HG03139 (cell line): ENCODE measurements around the gene NCCRP1.

ENCODE experiments used
- ATAC-seq: cut with Tn5 transposase; IDR thresholded peaks from one replicate; pipeline ENCODE4 v1.9.1; 2021; ENCODE audit not compliant: unreplicated experiment

Gene NCCRP1

DNA sequence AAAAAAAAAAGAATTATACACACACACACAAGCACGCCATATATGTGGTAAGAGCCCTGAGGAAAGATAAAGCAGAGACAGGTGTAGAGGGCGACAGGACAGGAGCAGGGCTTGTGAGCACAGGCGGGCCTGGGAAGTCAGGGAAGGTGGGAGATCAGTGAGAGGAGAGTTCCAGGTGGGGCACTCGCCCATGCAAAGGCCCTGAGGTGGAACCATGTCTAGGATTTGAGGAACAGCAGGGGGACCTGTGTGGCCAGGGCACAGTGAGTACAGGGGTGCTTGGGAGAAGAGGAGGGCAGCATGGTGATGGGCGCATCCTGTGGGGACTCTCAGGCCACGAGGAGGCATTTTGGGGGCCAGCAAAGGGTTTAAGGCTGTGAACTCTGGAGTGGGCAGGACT, 32.5 kb upstream of the NCCRP1 start:
- ATAC-seq: no peak

DNA sequence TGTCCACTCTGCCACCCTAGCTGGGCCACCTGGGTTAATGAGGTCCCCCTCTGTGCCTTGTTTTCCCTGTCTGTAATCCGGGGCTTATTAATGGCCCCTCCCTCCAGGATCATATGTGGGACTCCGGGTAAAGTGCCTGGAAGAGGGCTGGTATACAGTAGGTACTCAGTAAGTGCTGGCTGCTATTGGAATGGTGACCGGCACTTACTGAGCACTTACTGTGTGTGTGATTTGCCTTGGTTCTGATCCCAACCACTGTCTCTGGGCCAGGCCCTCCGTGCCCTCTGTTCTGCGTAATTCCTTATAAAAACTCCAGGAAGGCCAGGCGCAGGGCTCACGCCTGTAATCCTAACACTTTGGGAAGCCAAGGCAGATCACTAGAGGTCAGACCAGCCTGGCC, 30.9 kb upstream of the NCCRP1 start:
- ATAC-seq: no peak

DNA sequence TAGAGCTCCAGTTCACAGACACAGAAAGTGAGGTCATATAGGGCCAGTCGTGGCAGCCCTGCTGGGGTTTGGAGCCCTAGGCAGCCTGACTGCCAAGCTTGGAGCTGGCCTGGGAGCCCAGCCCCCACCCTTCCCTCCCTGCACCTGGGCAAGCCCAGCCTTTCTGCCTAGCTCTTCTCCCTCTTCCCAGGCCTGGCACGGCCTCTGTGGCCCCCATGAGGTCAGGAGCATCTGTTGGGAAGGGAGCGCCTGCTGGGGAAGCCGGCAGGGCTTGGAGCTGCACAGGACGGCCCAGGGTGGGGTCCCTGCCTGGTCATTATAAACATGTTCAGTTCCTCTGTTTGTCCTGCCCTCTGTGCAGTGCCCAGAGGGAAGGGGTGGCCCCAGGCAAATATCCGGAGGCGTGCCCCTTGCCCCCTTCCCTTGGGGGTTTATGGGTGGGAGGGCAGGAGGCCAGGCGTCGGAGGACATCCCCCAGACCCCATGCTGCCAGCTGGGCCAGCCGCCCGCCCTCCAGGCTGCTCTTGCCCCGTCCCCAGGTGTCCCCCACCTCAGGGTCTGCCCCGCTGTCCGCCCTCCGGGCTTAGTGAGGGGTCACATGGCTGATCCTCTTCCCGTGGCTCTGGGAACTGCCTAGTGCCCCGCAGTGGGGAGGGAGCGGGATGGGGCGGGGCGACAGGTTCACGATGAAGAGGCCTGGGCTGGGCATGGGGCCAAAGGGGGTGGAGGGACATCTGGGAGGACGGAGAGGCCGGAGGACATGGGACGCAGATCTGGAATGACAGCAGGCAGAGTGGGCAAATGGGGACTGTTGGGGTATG, 30.0 kb upstream of the NCCRP1 start:
- ATAC-seq: no peak

- no peak for ATAC-seq
These were observed 29.1 kb upstream of the NCCRP1 start for GRCh38 chr19:39167461-39168257.

GRCh38 chr19:39168258-39169142, 28.3 kb upstream of the NCCRP1 start:
- no peak for ATAC-seq

GRCh38 chr19:39169143-39169810, 27.5 kb upstream of the NCCRP1 start:
- ATAC-seq: no peak

GRCh38 chr19:39170386-39171231, 26.2 kb upstream of the NCCRP1 start:
- ATAC-seq: no peak

GRCh38 chr19:39171479-39172465, 25.0 kb upstream of the NCCRP1 start:
- no peak for ATAC-seq

DNA sequence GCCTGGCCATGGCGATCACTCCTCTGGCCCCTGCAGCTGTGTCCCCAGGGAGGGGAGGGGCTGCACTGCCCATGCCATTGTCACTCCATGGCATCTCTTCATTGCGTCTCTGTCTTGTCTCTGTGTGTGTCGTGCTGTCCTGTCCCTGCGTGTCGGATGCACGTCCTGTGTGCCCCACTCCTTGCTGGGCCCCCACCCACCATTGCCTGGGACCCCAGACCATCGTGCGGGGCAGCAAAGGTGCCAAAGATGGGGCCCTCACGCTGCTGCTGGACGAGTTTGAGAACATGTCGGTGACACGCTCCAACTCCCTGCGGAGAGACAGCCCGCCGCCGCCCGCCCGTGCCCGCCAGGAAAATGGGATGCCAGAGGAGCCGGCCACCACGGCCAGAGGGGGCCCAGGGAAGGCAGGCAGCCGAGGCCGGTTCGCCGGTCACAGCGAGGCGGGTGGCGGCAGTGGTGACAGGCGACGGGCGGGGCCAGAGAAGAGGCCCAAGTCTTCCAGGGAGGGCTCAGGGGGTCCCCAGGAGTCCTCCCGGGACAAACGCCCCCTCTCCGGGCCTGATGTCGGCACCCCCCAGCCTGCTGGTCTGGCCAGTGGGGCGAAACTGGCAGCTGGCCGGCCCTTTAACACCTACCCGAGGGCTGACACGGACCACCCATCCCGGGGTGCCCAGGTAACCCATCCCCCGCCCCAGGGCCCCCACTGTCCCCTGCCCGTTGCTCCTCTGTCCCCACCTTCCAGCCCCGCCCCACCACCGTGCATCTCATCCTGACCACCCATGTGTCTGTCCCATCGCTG, 23.9 kb upstream of the NCCRP1 start:
- no peak for ATAC-seq

DNA sequence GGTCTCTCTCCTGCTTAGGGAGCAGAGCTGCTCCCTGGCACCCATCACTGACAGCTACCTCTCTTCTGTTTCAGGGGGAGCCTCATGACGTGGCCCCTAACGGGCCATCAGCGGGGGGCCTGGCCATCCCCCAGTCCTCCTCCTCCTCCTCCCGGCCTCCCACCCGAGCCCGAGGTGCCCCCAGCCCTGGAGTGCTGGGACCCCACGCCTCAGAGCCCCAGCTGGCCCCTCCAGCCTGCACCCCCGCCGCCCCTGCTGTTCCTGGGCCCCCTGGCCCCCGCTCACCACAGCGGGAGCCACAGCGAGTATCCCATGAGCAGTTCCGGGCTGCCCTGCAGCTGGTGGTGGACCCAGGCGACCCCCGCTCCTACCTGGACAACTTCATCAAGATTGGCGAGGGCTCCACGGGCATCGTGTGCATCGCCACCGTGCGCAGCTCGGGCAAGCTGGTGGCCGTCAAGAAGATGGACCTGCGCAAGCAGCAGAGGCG, 23.2 kb upstream of the NCCRP1 start:
- no peak for ATAC-seq

DNA sequence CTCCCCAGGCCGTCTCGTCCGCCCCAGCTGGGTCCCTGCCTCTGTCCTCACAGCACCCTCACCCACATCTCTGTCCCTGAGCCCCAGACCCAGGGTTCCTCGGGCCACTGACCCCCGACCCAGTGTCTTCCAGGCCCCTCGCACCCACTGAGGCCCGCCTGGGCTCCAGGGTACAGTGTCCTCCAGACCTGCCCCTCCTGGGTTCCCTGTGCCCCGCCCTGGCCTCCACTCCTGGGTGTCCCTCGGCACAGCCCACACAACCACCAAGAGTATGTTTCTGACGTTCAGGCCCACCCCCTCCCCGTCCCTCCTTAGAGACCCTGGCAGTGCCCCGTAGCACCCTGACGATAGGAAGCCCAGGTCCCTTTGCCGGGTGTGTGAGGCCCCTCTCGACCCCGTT, 22.6 kb upstream of the NCCRP1 start:
- ATAC-seq: no peak

DNA sequence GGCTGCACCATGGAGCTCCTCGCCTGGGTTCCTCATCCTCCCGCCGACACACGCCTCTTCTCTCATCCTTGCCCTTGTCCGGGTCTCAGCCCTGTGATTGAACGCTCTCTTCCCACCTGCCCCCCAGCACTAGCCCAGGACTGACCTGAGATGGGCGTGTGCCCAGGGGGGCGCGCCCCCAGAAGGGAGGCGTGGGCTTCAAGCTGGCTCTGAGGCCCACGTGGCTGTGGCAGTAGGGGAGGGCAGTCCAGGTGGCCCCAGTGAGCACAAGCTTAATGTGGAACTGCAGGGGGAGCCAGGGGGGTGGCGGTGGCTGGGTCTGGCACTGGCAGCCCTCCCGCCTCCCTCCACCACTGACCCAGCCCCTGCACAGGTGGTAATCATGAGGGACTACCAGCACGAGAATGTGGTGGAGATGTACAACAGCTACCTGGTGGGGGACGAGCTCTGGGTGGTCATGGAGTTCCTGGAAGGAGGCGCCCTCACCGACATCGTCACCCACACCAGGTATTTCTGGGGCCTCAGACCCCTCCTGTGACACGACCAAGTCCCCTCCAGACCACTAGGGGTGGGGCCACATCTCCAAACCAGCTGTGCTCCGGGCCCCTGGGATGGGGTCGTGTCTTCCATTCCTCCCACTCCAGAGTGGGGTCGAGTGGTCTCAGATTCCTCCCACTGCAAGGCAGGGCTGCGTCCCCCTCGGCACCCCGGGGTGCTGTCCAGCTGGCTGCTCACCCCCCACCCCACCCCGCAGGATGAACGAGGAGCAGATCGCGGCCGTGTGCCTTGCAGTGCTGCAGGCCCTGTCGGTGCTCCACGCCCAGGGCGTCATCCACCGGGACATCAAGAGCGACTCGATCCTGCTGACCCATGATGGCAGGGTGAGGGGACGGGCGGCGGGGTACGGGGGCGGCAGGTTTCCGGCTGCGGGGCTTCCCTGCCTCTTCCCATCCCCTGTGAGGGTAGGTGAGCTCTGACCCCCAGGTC, 21.9 kb upstream of the NCCRP1 start:
- no peak for ATAC-seq

GRCh38 chr19:39175564-39175963, 21.2 kb upstream of the NCCRP1 start:
- ATAC-seq: no peak

- no peak for ATAC-seq
These were observed 19.6 kb upstream of the NCCRP1 start for GRCh38 chr19:39177110-39177699.

- ATAC-seq: no peak
These were observed 19.0 kb upstream of the NCCRP1 start for GRCh38 chr19:39177736-39178135.
